Measurements from ENCODE around the gene GRIA3. TPM values are rescaled to one million over a fixed set of nuclear protein-coding genes. Genes with fewer than 3 reads are reported as not detected.
A peak's percentile ranks its signal among the peaks of the same experiment; 100 is the strongest.

The GRIA3 gene
- polyA plus RNA-seq, 1 of the 3 experiments (the other 2 are of a cell fraction), result 0.15 TPM

- no peak for DNase-seq
- no peak overlapping the region for H3K4me2 ChIP-seq
- CTCF ChIA-PET, result no interaction called here
- no peak overlapping the region for H3K9ac ChIP-seq
- no peaks in the 10 kb centered on the region for H3K4me1 ChIP-seq (ENCODE audit: control insufficient read depth in 1 of 2, insufficient read depth in 2 of 2, low read depth in 1 of 2, low read length in 1 of 2)
- H2AFZ ChIP-seq (ENCODE audit: low read depth), result no peak overlapping the region
- H3F3A ChIP-seq (replicated peaks; ENCODE audit: insufficient read depth), result no peaks in the 10 kb centered on the region
- H3K9me3 ChIP-seq, result no peaks in the 10 kb centered on the region
- no peaks in the 10 kb centered on the region; the same call in 1 of the 2 replicates for H3K27me3 ChIP-seq (ENCODE audit: insufficient read depth)
- no peaks in the 10 kb centered on the region for H3K9me2 ChIP-seq
- H3K4me3 ChIP-seq (ENCODE audit: low read depth in 2 of 2, low read length in 1 of 2), result no peak overlapping the region
- POLR2A ChIA-PET, result no interaction called here
- no peaks in the 10 kb centered on the region for H3K36me3 ChIP-seq (replicated peaks in 1 of 2; ENCODE audit: control insufficient read depth in 1 of 2, insufficient read depth in 2 of 2, low read length in 1 of 2)
- TF ChIP-seq FOXJ3 (CRISPR knock-in tag; IDR thresholded peaks at IDR 0.05) (no peak), SMC3 (IDR thresholded peaks at IDR 0.05; ENCODE audit: low read depth, low read length) (no peak), NFIC (IDR thresholded peaks at IDR 0.05; ENCODE audit: borderline replicate concordance) (no peak), RAD21 (IDR thresholded peaks at IDR 0.05; ENCODE audit: low read length) (no peak), JUND (IDR thresholded peaks at IDR 0.05) (no peak), TCF12 (IDR thresholded peaks at IDR 0.05) (no peak), RCOR1 (IDR thresholded peaks at IDR 0.05; ENCODE audit: low read length) (no peak)
- TF ChIP-seq, protein P1, sequence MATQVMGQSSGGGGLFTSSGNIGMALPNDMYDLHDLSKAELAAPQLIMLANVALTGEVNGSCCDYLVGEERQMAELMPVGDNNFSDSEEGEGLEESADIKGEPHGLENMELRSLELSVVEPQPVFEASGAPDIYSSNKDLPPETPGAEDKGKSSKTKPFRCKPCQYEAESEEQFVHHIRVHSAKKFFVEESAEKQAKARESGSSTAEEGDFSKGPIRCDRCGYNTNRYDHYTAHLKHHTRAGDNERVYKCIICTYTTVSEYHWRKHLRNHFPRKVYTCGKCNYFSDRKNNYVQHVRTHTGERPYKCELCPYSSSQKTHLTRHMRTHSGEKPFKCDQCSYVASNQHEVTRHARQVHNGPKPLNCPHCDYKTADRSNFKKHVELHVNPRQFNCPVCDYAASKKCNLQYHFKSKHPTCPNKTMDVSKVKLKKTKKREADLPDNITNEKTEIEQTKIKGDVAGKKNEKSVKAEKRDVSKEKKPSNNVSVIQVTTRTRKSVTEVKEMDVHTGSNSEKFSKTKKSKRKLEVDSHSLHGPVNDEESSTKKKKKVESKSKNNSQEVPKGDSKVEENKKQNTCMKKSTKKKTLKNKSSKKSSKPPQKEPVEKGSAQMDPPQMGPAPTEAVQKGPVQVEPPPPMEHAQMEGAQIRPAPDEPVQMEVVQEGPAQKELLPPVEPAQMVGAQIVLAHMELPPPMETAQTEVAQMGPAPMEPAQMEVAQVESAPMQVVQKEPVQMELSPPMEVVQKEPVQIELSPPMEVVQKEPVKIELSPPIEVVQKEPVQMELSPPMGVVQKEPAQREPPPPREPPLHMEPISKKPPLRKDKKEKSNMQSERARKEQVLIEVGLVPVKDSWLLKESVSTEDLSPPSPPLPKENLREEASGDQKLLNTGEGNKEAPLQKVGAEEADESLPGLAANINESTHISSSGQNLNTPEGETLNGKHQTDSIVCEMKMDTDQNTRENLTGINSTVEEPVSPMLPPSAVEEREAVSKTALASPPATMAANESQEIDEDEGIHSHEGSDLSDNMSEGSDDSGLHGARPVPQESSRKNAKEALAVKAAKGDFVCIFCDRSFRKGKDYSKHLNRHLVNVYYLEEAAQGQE (IDR thresholded peaks at IDR 0.05; ENCODE audit: low read depth, low read length), result no peak
- TF ChIP-seq, protein P2, sequence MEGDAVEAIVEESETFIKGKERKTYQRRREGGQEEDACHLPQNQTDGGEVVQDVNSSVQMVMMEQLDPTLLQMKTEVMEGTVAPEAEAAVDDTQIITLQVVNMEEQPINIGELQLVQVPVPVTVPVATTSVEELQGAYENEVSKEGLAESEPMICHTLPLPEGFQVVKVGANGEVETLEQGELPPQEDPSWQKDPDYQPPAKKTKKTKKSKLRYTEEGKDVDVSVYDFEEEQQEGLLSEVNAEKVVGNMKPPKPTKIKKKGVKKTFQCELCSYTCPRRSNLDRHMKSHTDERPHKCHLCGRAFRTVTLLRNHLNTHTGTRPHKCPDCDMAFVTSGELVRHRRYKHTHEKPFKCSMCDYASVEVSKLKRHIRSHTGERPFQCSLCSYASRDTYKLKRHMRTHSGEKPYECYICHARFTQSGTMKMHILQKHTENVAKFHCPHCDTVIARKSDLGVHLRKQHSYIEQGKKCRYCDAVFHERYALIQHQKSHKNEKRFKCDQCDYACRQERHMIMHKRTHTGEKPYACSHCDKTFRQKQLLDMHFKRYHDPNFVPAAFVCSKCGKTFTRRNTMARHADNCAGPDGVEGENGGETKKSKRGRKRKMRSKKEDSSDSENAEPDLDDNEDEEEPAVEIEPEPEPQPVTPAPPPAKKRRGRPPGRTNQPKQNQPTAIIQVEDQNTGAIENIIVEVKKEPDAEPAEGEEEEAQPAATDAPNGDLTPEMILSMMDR (IDR thresholded peaks at IDR 0.05), result no peak
- peak overlapping the region in 1 of 2 experiments; percentile 22; a peak in 1 of 4 replicates for H3K27ac ChIP-seq (ENCODE audit: low read depth in 2 of 2, low read length in 1 of 2)
- 11% methylated on average over 3 of the region's 3 CpGs for WGBS (ENCODE audit: low lambda C conversion rate)
- no peaks in the 10 kb centered on the region for H3K79me2 ChIP-seq (ENCODE audit: insufficient read depth)
- no peaks in the 10 kb centered on the region for H4K20me1 ChIP-seq (ENCODE audit: insufficient read depth)
Observed at GRCh38 chrX:123340696-123341095, 156.6 kb downstream of the GRIA3 start.

DNA sequence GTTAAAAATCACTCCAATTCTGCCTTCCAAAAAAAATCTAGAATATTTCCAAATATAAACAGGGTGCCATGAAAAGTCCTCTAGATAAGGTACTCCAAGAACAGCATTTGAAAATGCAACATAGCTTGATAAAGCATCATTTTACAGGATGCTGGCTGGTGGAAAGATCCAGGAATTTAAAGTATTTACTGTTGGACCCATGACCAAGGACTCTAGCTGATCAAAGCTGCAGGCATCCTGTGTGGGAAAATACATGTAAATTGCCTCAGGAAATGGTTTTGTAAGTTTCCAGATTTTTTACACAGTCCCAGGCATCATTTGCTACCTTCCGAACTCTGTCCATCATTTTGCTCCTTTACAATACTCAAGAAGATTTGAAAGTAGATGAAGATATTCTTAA, 164.4 kb downstream of the GRIA3 start:
- CTCF ChIA-PET, result no interaction called here
- H2AFZ ChIP-seq (ENCODE audit: low read depth), result no peak overlapping the region
- no peaks in the 10 kb centered on the region for H3K79me2 ChIP-seq (ENCODE audit: insufficient read depth)
- no peak for DNase-seq
- no peak overlapping the region for H3K9ac ChIP-seq
- POLR2A ChIA-PET, result no interaction called here
- no peaks in the 10 kb centered on the region for H3K27me3 ChIP-seq (ENCODE audit: insufficient read depth)
- no peaks in the 10 kb centered on the region for H4K20me1 ChIP-seq (ENCODE audit: insufficient read depth)
- no peak overlapping the region for H3K27ac ChIP-seq (ENCODE audit: low read depth in 2 of 2, low read length in 1 of 2)
- no peaks in the 10 kb centered on the region for H3K9me2 ChIP-seq
- H3K4me2 ChIP-seq, result no peak overlapping the region
- H3F3A ChIP-seq (replicated peaks; ENCODE audit: insufficient read depth), result no peaks in the 10 kb centered on the region
- WGBS (ENCODE audit: low lambda C conversion rate), result 29% methylated on average over 1 of the region's 1 CpG
- H3K9me3 ChIP-seq, result no peaks in the 10 kb centered on the region
- no peak overlapping the region for H3K4me3 ChIP-seq (ENCODE audit: low read depth in 2 of 2, low read length in 1 of 2)
- H3K4me1 ChIP-seq (ENCODE audit: control insufficient read depth in 1 of 2, insufficient read depth in 2 of 2, low read depth in 1 of 2, low read length in 1 of 2), result no peaks in the 10 kb centered on the region
- H3K36me3 ChIP-seq (replicated peaks in 1 of 2; ENCODE audit: control insufficient read depth in 1 of 2, insufficient read depth in 2 of 2, low read length in 1 of 2), result no peaks in the 10 kb centered on the region
- TF ChIP-seq FOSL2 (IDR thresholded peaks at IDR 0.05; ENCODE audit: borderline replicate concordance, low read depth) (no peak), FOXM1 (IDR thresholded peaks at IDR 0.05; ENCODE audit: low read depth) (no peak), NFIC (IDR thresholded peaks at IDR 0.05; ENCODE audit: borderline replicate concordance) (no peak), ELF1 (IDR thresholded peaks at IDR 0.05) (no peak), RXRA (IDR thresholded peaks at IDR 0.05; ENCODE audit: borderline replicate concordance, low read depth) (no peak), MAX (IDR thresholded peaks at IDR 0.05; ENCODE audit: low read depth) (no peak), EP300 (IDR thresholded peaks at IDR 0.05; ENCODE audit: borderline replicate concordance in 1 of 2, low read depth in 1 of 2, low read length in 1 of 2) (no peak), SMC3 (IDR thresholded peaks at IDR 0.05; ENCODE audit: low read depth, low read length) (no peak), YY1 (IDR thresholded peaks at IDR 0.05; ENCODE audit: low read depth) (no peak), GABPA (IDR thresholded peaks at IDR 0.05; ENCODE audit: low read depth) (no peak), TAF1 (IDR thresholded peaks at IDR 0.05; ENCODE audit: borderline replicate concordance, low read depth, low read length) (no peak), TCF12 (IDR thresholded peaks at IDR 0.05) (no peak), POLR2AphosphoS5 (IDR thresholded peaks at IDR 0.05; ENCODE audit: low read depth, low read length) (no peak), MEF2A (IDR thresholded peaks at IDR 0.05; ENCODE audit: borderline replicate concordance, low read depth) (no peak), SIN3A (IDR thresholded peaks at IDR 0.05; ENCODE audit: borderline replicate concordance, low read depth, low read length) (no peak)
- TF ChIP-seq, protein P3, sequence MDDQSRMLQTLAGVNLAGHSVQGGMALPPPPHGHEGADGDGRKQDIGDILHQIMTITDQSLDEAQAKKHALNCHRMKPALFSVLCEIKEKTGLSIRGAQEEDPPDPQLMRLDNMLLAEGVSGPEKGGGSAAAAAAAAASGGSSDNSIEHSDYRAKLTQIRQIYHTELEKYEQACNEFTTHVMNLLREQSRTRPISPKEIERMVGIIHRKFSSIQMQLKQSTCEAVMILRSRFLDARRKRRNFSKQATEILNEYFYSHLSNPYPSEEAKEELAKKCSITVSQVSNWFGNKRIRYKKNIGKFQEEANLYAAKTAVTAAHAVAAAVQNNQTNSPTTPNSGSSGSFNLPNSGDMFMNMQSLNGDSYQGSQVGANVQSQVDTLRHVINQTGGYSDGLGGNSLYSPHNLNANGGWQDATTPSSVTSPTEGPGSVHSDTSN (IDR thresholded peaks at IDR 0.05), result no peak
